Epithelial cell of proximal tubule (primary cell): ENCODE results near the gene KLHL10. TPM values are rescaled to one million over a fixed set of nuclear protein-coding genes. Genes with fewer than 3 reads are reported as not detected.
A peak's percentile ranks its signal among the peaks of the same experiment; 100 is the strongest.

Experiments
- DNase-seq: peaks from one replicate; pipeline ENCODE4 v3.0.0-alpha.2; 2011; ENCODE audit warnings: low read depth
- H3K4me3 ChIP-seq: 2 replicates; pipeline ENCODE4 v1.5.1; 2011; ENCODE audit warnings: low read depth, mild to moderate bottlenecking, low read length
- total RNA-seq: library from RNA; depleted of rRNA; stranded (reverse); fragments of >200 nt; gene quantifications from 2 replicates; pipeline ENCODE4 v1.2.3, GENCODE V29; 2015
- TF ChIP-seq, protein P1 (sequence below): conservative IDR thresholded peaks from 2 replicates; pipeline ENCODE4 v1.5.1; 2012; ENCODE audit warnings: low read depth, mild to moderate bottlenecking, low read length

The KLHL10 gene
- total RNA-seq, 1 donor from 2014 or later, result not detected

DNA sequence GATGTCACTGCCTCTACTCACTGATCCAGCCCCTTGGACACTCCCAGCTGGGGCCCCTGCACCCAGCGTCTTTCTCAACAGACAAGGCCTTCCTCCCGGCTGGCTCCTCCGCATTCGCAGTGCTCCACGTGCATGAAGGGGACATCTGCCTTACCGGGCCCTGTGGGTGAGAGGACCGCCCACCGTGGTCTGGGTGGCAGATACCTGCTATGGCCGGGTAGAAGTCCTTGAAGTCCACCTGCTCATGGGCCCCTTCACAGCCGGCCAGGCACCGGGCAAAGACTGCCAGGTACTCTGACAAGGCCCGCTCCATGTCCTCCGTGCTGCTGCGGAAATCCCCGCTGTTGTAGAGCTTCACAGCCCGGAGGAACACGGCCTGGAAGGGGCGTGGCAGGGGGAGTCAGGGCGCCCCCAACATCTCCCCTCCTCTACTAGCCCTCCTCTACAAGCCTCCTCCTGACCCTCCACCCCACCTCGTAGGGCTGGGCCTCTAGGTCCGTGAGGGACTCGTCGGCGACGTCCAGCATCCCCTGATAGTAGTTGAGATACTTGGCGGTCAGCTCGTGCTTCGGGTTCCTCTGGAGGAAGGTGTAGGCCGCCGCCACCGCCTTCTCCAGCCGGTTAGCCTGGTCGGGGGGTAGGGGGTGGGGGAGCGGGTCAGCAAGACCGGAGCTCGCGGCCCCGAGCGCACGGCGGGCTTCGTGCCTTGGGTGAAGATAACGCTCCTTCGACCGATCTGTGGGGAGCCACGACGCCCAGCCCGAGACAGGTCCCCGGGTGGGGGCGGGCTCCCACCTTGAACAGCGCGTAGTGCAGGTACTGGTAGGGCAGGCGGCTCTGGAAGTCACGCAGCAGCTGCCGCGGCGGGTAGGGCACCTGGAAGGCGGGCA, 26.7 kb upstream of the KLHL10 start:
- no peak for DNase-seq
- H3K4me3 ChIP-seq, result peak overlapping the region; percentile 64
- TF ChIP-seq, protein P1, sequence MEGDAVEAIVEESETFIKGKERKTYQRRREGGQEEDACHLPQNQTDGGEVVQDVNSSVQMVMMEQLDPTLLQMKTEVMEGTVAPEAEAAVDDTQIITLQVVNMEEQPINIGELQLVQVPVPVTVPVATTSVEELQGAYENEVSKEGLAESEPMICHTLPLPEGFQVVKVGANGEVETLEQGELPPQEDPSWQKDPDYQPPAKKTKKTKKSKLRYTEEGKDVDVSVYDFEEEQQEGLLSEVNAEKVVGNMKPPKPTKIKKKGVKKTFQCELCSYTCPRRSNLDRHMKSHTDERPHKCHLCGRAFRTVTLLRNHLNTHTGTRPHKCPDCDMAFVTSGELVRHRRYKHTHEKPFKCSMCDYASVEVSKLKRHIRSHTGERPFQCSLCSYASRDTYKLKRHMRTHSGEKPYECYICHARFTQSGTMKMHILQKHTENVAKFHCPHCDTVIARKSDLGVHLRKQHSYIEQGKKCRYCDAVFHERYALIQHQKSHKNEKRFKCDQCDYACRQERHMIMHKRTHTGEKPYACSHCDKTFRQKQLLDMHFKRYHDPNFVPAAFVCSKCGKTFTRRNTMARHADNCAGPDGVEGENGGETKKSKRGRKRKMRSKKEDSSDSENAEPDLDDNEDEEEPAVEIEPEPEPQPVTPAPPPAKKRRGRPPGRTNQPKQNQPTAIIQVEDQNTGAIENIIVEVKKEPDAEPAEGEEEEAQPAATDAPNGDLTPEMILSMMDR, result no peak

DNA sequence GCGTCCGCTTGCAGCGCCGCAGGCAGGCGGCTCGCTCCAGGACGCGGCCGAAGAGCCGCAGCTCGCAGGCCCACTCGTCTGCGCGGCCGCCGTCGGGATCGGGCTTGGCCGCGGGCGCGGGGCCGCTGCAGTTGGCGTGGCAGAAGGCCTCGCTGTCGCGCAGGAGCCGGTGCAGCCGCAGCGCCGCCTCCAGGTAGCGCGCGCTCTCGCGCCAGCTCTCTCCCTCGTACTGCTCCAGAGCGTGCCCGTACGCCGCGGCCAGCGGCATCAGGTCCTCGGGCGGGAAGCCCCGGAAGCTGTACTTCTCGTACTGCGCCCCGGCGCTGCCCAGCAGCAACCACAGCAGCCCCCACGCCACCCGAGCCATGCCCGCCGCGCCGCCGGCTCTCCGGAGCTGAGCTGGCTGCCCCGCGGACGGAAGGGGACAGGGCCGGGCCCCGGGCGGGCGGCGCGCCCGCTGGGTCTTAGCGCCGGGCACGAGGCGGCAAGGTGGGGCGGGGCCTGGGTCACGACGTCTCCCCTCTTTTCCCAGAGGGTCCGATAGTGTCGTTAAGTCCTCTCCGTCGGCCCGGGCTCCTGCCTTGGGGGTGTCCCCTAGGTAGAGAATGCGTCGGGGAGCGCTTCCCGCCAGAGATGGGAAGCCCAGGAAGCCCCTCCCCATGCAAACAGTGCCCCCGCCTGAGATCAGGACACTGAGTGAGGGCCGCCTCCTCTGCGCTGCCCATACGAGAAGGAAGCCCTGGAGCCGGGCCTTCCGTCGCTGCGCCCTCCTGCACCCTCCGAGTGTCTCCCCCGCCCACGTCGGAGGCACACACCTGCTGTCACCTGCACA, 25.9 kb upstream of the KLHL10 start, which contains the start of gene P3H4:
Gene P3H4 (minus strand): TSS at position 401 of the 832 bp plus-strand sequence. CDS start 34 bp downstream, at position 367.
- no peak for DNase-seq
- TF ChIP-seq, protein P1, result peak; percentile 58
- H3K4me3 ChIP-seq, result peak within 1 kb of the TSS; percentile 64

DNA sequence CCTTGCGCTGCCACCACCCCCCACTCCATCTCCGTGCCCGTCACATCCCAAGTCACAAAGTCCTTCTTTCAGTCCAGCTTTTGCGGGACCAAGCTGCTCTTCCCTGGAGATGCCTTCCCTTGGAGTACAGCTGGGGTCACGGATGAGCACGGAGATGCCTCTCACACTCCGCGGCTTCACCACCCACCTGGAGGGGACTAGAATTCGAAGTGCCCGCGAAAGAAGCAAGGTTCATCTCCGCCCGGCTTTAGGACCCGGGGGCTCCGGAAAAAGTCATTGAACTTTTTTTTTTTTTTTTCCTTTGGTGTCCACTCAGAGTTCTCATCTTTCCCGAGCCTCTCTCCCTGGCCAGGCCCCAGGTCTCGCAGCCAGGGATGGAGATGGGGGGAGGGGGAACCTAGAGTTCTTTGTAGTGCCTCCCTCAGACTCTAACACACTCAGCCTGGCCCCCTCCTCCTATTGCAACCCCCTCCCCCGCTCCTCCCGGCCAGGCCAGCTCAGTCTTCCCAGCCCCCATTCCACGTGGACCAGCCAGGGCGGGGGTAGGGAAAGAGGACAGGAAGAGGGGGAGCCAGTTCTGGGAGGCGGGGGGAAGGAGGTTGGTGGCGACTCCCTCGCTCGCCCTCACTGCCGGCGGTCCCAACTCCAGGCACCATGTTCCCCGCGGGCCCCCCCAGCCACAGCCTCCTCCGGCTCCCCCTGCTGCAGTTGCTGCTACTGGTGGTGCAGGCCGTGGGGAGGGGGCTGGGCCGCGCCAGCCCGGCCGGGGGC, 25.1 kb upstream of the KLHL10 start, which contains the start of gene FKBP10:
Gene FKBP10 (plus strand): TSS at position 624 of the 771 bp plus-strand sequence. CDS start 31 bp downstream, at position 655.
- peak within 1 kb of the TSS; percentile 64 for H3K4me3 ChIP-seq
- no peak for DNase-seq
- TF ChIP-seq, protein P1, result no peak

DNA sequence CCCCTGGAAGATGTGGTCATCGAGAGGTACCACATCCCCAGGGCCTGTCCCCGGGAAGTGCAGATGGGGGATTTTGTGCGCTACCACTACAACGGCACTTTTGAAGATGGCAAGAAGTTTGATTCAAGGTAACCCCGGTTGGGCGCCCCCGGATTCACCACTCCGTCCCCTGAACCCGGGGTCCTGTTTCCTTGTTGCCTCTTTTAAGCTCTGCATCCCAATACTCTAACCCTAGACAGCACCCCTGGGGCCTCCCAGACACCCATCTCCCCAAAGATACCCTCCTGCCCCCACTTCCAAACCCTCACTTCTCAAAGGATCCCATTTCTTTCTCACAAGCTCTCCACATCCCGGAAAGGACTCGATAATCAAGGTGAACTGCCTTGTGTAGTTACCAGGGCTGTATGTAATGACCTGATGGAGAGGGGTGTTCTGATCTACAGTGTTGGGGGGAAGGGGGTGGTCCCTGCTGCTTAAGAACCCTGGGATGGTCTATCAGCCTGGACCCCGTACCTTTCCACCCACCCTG, 24.4 kb upstream of the KLHL10 start:
- TF ChIP-seq, protein P1, result no peak
- DNase-seq, result no peak
- peak overlapping the region; percentile 64 for H3K4me3 ChIP-seq

DNA sequence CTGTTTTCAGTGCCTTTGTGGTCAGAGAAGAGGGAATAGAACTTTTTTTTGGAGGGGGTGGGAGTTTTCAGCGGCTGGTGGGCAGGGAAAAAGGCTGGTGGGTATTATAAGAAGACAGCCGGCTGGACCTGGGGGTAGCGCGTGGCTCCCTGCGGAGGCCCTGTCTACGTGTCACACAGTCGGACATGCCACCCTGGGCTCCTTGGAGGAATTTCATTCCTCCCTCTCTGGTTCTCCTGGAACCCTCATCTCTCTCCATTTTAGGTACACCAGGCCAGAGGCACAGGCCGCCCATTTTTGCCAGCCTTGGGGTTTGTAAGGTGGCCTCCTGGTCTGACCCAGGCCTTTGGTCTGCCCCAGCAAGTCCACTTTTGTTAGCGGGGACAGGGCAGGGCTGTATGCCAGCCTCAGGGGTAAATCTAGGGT, 23.9 kb upstream of the KLHL10 start:
- H3K4me3 ChIP-seq, result peak overlapping the region; percentile 64
- no peak for DNase-seq
- TF ChIP-seq, protein P1, result no peak

DNA sequence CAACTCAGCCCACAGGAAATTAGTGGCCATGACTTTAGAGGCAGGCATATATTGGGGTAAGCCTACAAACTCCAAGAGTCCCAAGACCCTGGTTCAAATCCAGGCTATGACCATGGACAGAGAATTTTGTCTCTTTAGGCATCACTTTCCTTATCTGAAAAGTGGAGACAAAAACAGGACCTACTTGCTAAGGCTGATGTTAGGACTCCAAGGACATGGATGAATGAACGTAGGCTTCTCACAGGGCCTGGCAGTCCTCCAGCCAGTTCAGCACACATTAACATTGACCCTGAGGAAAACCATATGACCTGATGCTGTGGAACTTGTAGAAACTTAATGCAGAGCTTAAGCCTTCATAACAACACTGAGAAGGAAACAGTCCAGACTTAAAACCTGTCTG, 23.4 kb upstream of the KLHL10 start:
- TF ChIP-seq, protein P1, result no peak
- H3K4me3 ChIP-seq, result no peak overlapping the region
- DNase-seq, result no peak
